Measurements from ENCODE around the gene RPTOR.
"Not testable (repeated sequence)": the region's sequence is repeated elsewhere in the genome, so short reads cannot be mapped to it uniquely, and the experiment has no call there.

Gene RPTOR

DNA sequence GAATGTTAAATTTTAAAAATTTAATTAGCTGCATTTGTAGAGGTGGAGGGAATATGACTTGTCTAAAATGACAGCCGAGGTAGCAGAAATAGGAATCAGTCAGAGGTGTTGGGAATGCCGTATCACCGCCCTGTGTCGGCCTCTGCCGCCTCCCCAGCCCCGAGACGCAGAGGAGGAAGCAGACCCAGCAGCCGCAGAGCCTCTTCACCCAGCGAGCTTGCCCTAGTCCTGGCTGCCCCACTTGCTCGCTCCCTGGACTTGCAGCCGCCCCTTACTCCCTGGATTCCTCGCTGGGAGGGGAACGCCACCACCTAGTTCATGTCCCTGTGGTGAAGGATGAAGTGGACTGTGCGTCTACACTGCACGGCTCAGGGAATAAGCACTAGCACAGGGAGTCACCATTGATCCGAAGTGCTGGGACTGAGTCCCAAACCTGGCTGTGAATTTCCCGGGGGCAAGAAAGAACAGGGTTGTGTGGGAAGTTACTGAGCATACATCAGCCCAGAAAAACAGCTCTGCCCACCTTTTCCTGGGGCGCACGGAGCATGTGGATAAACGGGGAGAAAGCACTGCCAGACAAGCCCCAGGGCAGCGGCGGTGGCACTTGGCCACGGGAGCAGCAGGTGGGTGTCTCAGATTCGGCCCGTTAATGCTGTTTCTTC lies 76.8 kb downstream of the RPTOR start:
- DNase-seq = no peak

DNA sequence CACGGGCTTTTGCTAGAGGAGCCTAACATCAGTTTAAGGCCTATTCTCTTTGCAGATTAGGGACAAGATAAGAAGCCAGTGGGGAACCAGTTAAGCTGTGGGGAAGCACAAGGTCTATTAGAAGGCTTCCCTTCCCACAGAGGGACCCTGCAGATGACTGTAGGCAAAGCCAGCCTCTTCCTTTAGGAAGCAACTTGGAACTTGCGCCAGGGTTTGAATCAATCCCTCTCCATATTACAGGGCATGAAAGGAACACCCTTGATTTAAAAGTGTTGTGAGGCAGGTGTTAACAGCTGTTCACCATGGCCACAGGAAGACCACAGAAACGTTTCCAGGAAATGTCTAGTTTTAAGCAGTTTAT lies 77.3 kb downstream of the RPTOR start:
- no peak for DNase-seq

DNA sequence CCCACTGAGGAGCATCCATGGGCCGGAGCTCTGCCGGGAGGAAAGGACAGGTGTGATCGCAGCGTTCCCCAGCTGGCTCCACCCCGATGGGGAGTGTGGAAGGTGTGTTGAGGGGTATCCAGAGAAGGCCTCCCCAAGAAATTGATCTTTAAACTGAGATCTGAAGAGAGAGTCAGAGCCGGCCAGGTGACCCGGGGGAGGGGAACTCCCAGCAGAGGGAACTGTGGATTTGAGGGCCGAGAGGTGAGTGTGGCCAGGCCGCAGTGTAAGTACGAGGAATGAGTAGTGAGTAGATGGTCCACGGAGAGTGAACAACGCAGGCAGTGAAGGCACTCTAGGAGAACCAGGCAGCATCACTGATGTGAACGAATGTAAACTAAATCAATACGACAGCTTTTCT lies 80.2 kb downstream of the RPTOR start:
- DNase-seq = no peak

DNA sequence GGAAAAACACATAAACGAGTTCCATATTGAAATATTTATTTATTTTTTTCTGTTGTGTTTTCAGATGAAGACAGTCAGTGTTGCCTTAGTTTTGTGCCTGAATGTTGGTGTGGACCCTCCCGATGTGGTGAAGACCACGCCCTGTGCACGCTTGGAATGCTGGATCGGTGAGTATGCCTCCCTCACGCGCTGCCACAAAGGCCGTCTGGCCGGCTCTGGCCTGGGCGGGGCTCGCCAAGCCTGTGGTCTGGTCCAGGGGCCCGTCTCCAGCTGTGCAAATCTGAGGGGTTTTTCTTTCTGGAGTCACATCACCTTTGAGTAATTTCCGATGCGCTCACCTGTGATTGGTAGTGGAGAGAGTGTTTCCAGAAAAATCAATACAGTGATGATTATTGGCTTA lies 81.0 kb downstream of the RPTOR start:
- no peak for DNase-seq

DNA sequence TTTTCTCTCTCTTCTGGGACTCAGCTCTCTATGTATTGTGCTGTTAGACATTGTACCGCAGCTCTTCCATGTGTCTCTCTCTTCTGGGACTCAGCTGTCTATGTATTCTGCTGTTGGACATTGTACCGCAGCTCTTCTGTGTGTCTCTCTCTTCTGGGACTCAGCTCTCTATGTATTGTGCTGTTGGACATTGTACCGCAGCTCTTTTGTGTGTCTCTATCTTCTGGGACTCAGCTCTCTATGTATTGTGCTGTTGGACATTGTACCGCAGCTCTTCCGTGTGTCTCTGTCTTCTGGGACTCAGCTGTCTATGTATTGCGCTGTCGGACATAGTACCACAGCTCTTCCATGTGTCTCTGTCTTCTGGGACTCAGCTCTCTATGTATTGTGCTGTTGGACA lies 84.2 kb downstream of the RPTOR start:
- not testable (repeated sequence) for DNase-seq

DNA sequence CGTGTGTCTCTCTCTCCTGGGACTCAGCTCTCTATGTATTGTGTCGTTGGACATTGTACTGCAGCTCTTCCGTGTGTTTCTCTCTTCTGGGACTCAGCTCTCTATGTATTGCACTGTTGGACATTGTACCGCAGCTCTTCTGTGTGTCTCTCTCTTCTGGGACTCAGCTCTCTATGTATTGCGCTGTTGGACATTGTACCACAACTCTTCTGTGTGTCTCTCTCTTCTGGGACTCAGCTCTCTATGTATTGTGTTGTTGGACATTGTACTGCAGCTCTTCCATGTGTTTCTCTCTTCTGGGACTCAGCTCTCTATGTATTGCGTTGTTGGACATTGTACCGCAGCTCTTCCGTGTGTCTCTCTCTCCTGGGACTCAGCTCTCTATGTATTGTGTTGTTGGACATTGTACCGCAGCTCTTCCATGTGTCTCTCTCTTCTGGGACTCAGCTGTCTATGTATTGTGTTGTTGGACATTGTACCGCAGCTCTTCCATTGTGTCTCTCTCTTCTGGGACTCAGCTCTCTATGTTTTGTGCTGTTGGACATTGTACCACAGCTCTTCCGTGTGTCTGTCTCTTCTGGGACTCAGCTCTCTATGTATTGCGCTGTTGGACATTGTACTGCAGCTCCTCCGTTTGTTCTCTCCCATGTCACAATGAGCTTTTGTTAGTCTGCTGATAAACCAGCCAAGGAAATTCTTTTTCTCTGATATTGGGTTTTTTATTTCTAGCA lies 84.8 kb downstream of the RPTOR start:
- no peak for DNase-seq

DNA sequence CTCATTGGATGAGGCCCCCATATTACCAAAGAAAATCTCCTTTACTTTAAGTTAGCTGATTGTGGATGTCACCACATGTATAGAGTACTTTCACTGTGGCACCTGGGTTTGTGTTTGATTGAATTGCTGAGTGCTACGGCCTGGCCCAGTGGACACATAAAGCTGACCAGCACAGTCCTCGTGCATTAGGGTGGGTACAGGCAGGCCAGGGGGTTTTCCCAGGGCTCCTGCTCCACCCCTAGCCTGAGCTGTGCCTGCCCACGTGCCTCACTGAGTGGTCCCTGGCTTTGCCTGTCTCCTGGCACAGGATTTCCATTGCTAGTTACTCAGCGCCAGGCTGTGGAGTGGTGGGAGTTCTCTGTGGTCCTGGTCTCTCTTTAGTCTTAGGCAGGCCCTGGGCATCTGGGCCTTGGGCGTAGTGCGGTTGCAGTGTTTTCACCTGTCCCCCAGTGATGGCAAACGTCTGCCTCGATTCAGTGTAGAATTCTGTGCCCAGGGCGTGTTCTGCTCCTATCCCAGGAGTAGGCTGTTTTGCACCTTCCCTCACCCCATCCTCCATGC lies 86.0 kb downstream of the RPTOR start:
- DNase-seq = no peak

DNA sequence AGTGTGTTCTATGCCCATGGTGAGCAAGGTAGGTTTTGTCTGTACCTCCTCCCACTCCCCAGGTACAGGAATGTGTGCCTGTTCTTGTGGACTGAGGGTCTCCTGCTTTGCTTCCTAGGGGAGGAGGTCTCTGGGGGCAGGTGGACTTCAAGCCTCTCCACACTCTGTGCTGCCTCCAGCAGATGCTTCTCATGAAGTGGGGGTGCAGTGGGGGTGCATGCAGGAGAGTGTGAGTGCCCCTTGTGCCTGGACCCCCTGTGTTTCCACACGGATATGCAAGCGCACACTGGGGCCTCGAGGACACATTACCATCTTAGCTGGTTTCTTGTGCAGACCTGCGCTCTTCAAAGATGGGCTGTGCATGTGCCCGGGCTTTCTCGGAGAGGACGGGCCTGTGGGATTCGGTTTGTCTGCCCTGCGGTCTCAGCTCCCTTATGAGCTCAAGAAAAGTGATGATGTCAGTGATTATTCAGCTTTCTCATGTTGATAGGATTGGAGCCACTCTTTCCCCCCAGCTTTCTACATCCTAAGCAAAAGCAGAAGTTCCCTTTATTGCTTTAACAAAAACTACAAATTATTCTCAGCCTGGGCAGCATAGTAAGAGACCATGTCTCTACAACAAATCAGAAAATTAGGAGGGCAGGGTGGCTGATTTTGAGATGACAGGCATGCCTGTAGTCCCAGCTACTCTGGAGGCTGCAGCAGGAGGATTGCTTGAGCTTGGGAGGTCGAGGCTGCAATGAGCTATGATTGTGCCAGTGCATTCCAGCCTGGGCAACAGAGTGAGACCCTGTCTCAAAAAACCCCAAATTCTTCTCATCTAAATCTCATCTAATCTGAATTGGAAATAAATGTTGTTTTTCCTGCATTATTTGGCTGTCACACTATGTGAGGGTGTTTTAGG lies 86.8 kb downstream of the RPTOR start:
- no peak for DNase-seq

DNA sequence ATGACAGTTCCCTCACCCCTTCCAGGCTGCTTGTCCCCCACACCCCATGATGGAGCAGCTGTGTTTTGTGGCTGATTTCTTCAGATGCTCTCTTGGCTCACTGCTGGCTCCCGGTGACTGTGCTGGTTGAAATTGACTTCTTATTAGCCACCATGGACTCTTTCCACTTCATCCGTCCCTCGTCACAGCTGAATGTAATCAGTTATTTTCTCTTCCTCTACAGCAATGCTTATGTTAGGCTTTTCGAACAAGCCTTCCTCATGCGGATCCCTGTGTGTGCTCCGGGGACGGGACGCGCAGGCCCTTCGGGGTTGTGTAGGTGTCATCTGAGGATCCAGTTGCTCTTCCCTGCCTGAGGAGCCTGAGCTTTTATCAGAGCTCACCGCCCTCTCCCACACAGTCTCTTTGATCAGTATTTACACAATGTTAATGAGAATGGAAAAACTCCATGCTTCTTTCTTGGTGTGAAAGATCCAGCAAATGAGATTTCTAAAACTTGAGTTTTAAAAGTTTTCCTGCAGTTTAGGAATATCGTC lies 87.5 kb downstream of the RPTOR start:
- no peak for DNase-seq

DNA sequence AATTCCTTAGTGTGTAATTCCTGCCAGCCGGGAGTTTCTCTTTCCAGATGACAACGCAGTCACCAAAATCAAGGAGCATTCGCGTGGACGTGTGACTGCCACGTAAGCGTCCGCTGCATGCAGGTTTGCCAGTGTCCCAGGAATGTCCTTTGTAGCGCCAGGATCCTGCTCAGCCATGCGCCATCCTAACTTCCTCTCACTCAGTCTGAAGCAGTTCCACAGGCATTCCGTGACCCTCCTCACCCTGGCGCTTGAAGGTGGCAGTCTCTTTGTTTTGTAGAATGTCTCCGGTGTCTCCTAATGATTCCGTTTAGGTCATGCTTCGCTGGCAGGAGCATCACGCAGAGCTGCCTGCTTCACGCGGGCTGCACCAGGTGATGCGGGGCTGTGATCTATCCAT lies 88.6 kb downstream of the RPTOR start:
- DNase-seq = no peak

DNA sequence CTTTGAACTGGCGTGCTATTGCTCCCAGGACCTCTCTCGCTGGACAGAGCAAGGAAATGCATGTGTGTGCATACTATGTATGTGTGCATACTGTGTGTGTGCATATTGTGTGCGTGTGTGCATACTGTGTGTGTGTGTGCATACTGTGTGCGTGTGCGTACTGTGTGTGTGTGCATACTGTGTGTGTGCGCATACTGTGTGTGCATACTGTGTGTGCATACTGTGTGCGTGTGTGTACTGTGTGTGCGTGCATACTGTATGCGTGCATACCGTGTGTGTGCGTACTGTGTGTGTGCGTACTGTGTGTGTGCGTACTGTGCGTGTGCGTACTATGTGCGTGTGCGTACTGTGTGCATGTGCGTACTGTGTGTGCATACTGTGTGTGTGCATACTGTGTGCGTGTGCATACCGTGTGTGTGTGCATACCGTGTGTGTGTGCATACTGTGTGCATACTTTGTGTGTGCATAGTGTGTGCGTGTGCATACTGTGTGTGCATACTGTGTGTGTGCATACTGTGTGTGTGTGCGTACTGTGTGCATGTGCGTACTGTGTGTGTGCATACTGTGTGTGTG lies 89.4 kb downstream of the RPTOR start:
- no peak for DNase-seq

DNA sequence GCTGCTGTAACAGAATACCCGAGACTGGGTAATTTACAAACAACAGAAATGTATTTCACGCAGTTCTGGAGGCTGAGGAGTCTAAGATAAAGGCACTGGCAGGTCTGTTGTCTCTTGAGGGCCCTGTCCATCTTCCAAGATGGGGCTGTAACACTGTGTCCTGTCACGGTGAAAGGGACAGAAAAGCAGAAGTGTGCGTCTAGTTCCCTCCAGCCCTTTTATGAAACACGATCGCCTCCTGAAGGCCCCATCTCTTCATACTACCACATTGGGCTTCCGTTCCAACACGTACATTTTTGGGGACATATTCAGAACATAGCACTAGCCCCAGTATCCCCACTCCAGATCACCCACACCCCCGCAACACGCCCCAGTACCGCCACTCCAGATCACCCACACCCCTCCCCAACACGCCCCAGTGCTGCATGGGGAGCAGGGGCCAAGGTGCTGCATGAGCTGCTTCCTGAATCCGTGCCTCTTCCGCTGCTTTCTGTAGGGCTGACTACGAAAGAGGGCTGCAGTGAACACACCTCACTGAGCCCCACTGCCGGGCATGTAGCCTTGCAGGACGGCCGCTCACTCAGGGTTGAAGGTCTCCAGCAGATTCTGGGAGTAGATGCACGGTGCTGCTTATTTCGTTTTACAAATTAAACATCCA lies 91.9 kb downstream of the RPTOR start:
- peak; percentile 9 for DNase-seq

DNA sequence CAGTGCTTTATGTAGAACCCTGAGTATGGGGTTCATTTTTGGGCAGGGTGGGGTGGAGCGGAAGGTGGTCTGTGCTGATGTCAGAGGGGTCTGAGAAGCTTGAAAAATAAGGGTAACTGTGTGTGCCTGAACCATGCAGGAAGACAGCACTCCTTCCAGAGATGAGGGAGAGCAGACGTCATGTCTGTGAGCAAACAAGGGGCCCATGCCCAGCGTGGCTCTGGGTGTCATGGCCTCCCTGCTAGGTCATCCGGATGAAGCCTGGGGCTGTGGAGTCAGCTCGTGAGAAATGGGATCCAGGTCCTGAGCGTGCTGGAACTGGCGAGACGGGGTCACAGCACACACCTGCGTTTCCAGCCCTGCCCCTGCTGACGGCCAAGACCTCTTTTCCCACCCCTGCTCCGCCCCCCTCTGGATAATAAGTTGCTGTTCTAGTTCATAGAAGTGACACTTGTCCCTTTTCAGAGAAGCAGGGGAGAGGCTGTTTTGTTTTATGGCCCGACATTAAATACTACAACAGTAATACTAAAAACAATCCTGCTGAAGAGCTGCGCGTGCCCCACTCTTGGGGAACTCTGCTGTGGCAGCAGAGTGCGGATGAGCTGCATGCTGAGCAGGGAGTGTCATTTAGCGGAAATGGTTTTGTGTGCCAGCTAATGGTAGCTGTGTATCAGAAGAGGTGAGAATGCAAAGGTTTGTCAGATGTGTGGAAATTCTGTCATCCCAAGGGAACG lies 92.6 kb downstream of the RPTOR start:
- DNase-seq = no peak

DNA sequence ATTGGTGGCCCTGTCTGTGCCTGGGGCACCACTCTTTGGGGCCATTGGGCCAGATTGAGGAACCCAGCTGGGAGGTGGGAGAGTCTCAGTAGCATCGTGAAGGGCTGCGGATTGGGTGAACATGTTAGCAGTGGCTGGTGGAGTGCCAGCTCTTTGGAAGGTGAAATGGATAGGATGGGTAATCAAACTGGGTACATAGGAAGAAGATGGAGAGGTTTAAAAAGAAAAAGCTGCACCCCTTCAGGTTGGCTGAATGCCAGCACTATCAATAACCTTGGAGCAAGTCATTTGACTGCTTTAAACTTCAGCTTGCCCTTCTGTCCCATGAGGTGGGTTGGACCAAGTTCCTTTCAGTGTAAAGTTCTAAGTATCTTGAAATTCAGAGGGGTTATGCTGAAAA lies 95.0 kb downstream of the RPTOR start:
- DNase-seq = no peak

DNA sequence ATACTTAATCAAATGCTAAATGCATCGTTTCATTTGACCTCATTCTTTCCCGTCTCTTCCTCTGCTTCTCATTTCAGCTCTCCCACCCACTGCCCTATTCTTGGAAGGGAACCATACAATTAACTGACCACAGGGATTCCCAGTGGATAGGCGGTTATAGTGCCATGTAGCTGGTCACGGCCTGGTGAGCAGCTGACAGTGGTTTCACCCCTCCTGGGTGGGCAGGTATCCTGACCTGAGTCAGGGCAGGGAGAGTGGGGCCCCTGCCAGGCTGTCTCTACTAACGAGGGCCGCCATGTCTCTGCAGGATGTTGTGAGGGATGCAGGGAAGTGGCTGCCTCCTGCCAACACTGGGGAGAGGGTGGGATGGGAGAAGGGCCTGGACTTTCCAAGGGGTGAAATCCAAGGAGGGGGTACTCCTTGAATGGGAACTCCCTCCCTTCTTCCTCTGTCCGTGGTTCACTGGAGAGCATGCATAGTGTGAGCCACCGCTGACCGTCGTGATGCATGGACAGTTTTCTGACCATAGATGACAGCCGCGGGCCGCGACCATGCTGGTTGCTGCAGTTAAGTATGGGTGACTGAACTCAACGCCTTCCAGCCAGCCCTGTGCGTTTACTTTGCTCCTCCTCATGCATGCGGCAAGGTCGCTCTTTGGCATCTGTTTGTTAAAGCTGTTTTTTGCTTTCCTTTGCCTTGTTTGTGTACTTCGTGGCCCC lies 95.9 kb downstream of the RPTOR start:
- DNase-seq = no peak

DNA sequence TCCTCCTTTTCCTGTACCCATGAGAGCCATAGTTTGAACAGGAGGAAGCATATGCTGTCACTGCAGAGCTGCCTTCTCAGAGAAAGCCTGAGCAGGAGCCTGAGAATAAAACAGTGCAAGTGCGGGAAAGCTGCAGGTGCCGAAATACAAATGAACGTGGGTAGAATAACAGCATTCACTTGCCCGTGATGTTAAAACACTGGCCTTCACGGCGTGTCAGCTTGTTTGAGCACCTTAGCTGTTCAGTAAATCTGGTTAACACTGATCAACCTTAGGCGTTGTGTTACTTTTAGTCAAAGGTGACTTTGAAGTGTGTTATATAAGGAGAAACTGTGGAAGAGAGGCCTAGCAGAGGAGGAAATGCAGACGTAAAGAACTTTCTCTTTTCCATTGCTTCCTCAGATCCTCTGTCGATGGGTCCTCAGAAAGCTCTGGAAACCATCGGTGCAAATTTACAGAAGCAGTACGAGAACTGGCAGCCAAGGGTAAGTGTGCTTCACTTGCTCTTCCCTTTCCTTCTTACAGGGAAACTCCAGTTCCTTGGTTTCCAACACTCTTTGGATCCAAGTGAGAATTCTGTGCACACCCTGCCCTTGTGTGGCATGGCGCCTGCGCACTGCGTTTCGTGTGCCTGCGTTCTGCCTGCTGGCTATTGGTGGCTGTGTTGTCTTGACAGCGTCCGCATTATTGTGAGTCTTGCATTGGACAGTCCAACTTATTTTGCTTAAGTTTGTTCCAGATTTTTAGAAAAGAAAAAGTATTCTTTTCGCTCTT lies 98.9 kb downstream of the RPTOR start:
- no peak for DNase-seq

DNA sequence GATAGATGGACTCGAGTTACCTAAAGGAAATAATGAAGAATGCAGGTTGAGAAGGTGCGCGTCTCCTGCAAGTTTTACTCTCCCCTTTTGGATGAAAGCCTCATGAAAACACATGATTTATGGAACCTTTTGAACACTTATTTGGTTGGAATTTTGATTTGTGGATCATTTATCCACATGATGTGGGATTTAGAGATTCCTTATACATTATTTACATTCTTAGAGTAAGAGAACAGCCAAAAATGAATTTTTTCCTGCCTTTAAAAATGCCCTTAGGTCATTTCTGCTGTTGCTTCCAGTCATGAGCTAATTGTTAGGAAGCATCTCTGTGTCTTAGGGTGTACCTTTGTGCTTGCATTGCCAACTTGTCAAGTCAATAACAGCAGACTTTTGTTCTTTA lies 99.9 kb downstream of the RPTOR start:
- DNase-seq = no peak

DNA sequence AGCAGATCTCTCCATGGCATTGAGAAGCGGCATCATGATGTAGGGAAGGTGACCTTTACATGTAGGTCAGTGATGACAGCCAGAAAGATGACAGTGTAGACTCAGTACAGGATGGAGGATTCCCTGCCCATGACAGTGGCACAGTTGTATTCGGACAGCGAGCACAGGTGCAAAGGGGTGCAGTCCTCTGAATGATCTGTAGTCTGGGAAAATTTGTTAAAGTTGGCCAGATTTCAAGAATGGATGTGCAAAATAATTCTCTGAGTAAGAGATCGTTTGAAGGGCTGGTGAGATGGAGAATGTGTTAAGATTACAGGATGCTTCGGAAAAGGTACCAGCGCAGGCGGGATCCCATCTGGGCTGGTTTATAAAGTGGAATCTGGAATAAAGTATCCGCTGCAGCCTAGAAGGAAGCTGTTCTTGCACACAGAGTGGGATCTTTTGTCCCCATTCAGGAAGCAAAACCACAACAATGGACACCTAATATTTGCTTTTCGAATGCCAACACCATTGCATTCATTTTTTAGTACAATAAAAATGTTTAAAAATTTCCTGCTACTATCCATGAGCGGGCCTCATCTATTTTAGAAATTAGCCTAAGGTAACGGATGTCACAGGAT lies 101.2 kb downstream of the RPTOR start:
- no peak for DNase-seq

DNA sequence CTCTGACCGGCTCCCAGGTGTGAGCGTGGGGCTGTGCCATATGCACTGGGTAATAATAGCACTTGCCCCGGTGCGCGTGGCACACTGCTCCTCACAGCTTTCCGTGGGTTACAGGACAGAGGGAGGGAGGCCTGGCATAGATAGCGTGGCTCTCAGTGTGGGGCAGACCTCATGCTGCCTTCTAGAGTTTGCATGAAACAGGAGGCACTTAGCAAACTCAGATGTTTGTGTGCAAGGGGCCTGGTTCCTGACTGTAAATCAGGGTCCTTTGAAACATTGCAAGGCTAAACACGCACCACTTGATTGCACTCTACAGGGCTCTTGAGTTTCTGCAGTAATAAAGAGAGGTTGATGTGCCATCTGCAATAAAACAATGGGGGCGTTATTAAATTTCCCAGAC lies 101.7 kb downstream of the RPTOR start:
- DNase-seq = no peak

DNA sequence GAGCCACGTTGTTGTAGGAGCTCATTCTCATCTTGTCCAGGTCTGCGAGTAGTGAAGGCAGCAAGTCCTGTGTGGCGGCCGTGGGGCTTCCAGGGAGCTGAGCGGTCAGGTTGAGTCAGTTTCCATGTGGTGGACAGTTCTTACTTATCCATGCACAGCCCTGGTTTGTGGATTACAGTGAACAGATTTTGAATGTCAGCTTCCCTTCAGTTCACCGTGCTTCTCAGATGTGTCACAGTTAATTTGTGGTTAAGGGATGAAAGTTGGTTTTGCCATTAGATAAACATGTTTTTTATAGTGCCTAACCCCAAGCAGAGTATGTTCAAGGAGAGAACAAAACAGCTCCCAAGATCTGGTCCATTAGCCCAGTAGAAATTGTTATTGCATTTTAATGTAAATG lies 103.1 kb downstream of the RPTOR start:
- no peak for DNase-seq
